ENCODE data around the gene SERPINA4. TPM values are rescaled to one million over a fixed set of nuclear protein-coding genes. Genes with fewer than 3 reads are reported as not detected.
A peak's percentile ranks its signal among the peaks of the same experiment; 100 is the strongest.

Gene SERPINA4
- total RNA-seq, 6 donors from 2014 or later: 0.13 TPM; not detected in 5

DNA sequence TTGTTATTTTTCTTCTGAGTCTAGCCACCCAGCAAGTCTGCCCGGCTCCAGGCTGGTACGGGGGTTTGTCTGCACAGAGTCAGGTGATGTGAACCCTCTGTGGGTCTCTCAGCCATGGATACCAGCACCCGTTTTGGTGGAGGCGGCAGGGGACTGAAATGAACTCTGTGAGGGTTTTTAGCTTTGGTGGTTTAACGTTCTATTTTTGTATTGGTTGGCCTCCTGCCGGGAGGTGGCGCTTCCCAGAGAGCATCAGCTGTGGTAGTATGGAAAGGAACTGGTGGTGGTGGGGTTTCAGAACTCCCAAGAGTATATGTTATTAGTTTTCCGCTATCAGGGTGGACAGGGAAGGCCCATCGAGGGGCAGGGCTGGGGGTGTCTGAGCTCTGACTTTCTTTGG is 5.3 kb upstream of the SERPINA4 start:
- 87 to 95% methylated on average over 9 of the region's 9 CpGs for WGBS, 2 donors
- H3K9me3 ChIP-seq: no peaks in the 10 kb centered on the region
- no peaks in the 10 kb centered on the region for H3K27me3 ChIP-seq
- no peak for TF ChIP-seq POLR2AphosphoS5 (IDR thresholded peaks at IDR 0.05)
- TF ChIP-seq, protein P1, sequence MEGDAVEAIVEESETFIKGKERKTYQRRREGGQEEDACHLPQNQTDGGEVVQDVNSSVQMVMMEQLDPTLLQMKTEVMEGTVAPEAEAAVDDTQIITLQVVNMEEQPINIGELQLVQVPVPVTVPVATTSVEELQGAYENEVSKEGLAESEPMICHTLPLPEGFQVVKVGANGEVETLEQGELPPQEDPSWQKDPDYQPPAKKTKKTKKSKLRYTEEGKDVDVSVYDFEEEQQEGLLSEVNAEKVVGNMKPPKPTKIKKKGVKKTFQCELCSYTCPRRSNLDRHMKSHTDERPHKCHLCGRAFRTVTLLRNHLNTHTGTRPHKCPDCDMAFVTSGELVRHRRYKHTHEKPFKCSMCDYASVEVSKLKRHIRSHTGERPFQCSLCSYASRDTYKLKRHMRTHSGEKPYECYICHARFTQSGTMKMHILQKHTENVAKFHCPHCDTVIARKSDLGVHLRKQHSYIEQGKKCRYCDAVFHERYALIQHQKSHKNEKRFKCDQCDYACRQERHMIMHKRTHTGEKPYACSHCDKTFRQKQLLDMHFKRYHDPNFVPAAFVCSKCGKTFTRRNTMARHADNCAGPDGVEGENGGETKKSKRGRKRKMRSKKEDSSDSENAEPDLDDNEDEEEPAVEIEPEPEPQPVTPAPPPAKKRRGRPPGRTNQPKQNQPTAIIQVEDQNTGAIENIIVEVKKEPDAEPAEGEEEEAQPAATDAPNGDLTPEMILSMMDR (IDR thresholded peaks at IDR 0.05): no peak
- TF ChIP-seq EP300 (IDR thresholded peaks at IDR 0.05): no peak
- TF ChIP-seq POLR2A (IDR thresholded peaks at IDR 0.05): no peak
- H3K4me3 ChIP-seq: no peak overlapping the region
- ATAC-seq (ENCODE audit: low FRiP score in 2 of 2) (no peak), DNase-seq (no peak)
- H3K36me3 ChIP-seq: no peaks in the 10 kb centered on the region
- H3K4me1 ChIP-seq: no peaks in the 10 kb centered on the region
- H3K27ac ChIP-seq: no peak overlapping the region

- Histone ChIP-seq H3K27ac (no peak overlapping the region), H3K4me1 (no peaks in the 10 kb centered on the region), H3K27me3 (no peaks in the 10 kb centered on the region), H3K9me3 (no peaks in the 10 kb centered on the region), H3K36me3 (no peaks in the 10 kb centered on the region), H3K4me3 (no peak overlapping the region)
- TF ChIP-seq, protein P1 (IDR thresholded peaks at IDR 0.05): no peak
- TF ChIP-seq POLR2AphosphoS5 (IDR thresholded peaks at IDR 0.05) (no peak), EP300 (IDR thresholded peaks at IDR 0.05) (no peak), POLR2A (IDR thresholded peaks at IDR 0.05) (no peak)
- DNase-seq (no peak), ATAC-seq (ENCODE audit: low FRiP score in 2 of 2) (no peak)
- WGBS, 2 donors: 86 to 87% methylated on average over 1 of the region's 1 CpG
These were observed 3.9 kb upstream of the SERPINA4 start for GRCh38 chr14:94557327-94557726.

DNA sequence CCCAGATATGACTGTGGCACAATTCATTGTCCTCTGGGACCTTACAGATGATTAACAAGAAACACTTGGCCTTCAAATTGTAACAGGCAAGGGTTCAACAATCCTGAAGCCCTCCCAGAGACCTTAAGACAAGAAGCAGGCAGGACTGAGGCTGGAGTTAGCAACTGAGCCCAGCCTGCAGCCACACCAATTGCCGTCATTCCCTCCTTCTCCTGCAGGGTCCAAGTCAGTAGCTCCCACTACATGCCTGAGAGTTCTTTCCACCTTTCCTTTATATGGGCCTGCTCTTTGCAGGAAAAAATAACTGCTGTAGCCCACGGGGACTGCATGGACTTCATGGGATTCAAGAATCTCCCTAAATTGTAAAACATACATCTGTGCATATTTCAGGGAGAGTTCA is 2.4 kb upstream of the SERPINA4 start:
- no peak for ATAC-seq (ENCODE audit: low FRiP score in 2 of 2)
- H3K4me1 ChIP-seq: no peaks in the 10 kb centered on the region
- TF ChIP-seq EP300 (IDR thresholded peaks at IDR 0.05): no peak
- TF ChIP-seq, protein P1 (IDR thresholded peaks at IDR 0.05): no peak
- DNase-seq: peak in 1 of 2 donors; percentile 3
- H3K36me3 ChIP-seq: no peaks in the 10 kb centered on the region
- no peaks in the 10 kb centered on the region for H3K27me3 ChIP-seq
- H3K9me3 ChIP-seq: no peaks in the 10 kb centered on the region
- no peak overlapping the region for H3K4me3 ChIP-seq
- no peak overlapping the region for H3K27ac ChIP-seq
- 63 to 81% methylated on average over 2 of the region's 2 CpGs for WGBS, 2 donors

DNA sequence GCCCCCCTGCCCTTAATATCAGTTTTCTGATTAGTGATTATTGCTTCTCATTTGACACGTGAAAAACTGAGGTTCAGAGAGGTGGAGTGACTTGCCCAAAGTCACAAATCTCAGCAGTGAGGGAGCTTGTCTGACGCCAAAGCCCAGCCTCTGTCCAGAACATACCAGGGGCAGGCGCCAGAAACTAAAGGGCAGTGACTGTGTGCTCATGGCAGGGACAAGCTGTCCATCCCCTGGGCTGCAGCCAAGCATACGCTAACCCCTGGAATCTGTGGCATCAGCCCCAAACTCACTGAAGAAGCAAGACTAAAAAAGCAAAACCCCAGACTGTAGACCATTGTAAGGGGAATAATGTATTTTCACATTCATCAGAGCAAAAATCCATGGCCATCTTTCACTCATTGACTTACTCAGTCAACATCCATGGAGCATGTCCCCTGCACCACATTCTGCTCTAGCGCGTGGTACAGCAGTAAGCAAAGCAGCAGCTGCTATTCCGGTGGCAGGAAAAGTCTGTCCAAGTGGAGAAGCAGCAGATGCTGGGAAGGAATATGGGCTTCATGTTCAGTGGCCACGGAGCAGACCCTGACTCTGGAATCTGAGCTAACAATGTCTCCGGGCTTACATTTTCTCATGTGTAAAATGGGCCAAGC is 1.5 kb upstream of the SERPINA4 start:
- no peak overlapping the region for H3K4me3 ChIP-seq
- 78 to 83% methylated on average over 9 of the region's 9 CpGs for WGBS, 2 donors
- DNase-seq: no peak

More for the DNA sequence above, 1.5 kb upstream of the SERPINA4 start:
- no peak overlapping the region for H3K27ac ChIP-seq
- H3K27me3 ChIP-seq: no peaks in the 10 kb centered on the region
- TF ChIP-seq, protein P1 (IDR thresholded peaks at IDR 0.05): no peak
- TF ChIP-seq POLR2A (IDR thresholded peaks at IDR 0.05): no peak
- no peak for TF ChIP-seq EP300 (IDR thresholded peaks at IDR 0.05)
- TF ChIP-seq POLR2AphosphoS5 (IDR thresholded peaks at IDR 0.05): no peak
- no peaks in the 10 kb centered on the region for H3K36me3 ChIP-seq
- H3K9me3 ChIP-seq: no peaks in the 10 kb centered on the region
- ATAC-seq (ENCODE audit: low FRiP score in 2 of 2): peak in 1 of 2 donors; percentile 30
- no peaks in the 10 kb centered on the region for H3K4me1 ChIP-seq
